ENCODE results near the gene CHAC1. TPM values are rescaled to one million over a fixed set of nuclear protein-coding genes. Genes with fewer than 3 reads are reported as not detected.

The CHAC1 gene
- total RNA-seq, 1 donor = 13.4 TPM

GRCh38 chr15:40963201-40963600, 9.9 kb downstream of the CHAC1 start:
- no peak overlapping the region for H3K4me3 ChIP-seq (ENCODE audit: low read depth, low read length)
- DNase-seq (ENCODE audit: low read depth) = no peak
- no peak for TF ChIP-seq CTCF (IDR thresholded peaks at IDR 0.05; ENCODE audit: insufficient read depth, low read depth, low read length)

- no peak for TF ChIP-seq CTCF (IDR thresholded peaks at IDR 0.05; ENCODE audit: insufficient read depth, low read depth, low read length)
- no peak overlapping the region for H3K4me3 ChIP-seq (ENCODE audit: low read depth, low read length)
- no peak for DNase-seq (ENCODE audit: low read depth)
Observed at GRCh38 chr15:40964006-40964405, 10.7 kb downstream of the CHAC1 start.

- no peak overlapping the region for H3K4me3 ChIP-seq (ENCODE audit: low read depth, low read length)
- no peak for TF ChIP-seq CTCF (IDR thresholded peaks at IDR 0.05; ENCODE audit: insufficient read depth, low read depth, low read length)
- no peak for DNase-seq (ENCODE audit: low read depth)
Observed at GRCh38 chr15:40964634-40965033, 11.4 kb downstream of the CHAC1 start.

GRCh38 chr15:40968290-40969085, 15.2 kb downstream of the CHAC1 start:
- H3K4me3 ChIP-seq (ENCODE audit: low read depth, low read length) = no peak overlapping the region
- no peak for DNase-seq (ENCODE audit: low read depth)
- no peak for TF ChIP-seq CTCF (IDR thresholded peaks at IDR 0.05; ENCODE audit: insufficient read depth, low read depth, low read length)

GRCh38 chr15:40969363-40969762, 16.1 kb downstream of the CHAC1 start:
- DNase-seq (ENCODE audit: low read depth) = no peak
- H3K4me3 ChIP-seq (ENCODE audit: low read depth, low read length) = no peak overlapping the region
- TF ChIP-seq CTCF (IDR thresholded peaks at IDR 0.05; ENCODE audit: insufficient read depth, low read depth, low read length) = no peak

GRCh38 chr15:40974879-40975278, 21.6 kb downstream of the CHAC1 start:
- no peak overlapping the region for H3K4me3 ChIP-seq (ENCODE audit: low read depth, low read length)
- peak; percentile 58 for DNase-seq (ENCODE audit: low read depth)
- TF ChIP-seq CTCF (IDR thresholded peaks at IDR 0.05; ENCODE audit: insufficient read depth, low read depth, low read length) = peak; percentile 41

- TF ChIP-seq CTCF (IDR thresholded peaks at IDR 0.05; ENCODE audit: insufficient read depth, low read depth, low read length) = no peak
- no peak overlapping the region for H3K4me3 ChIP-seq (ENCODE audit: low read depth, low read length)
Observed at GRCh38 chr15:40976819-40977218, 23.5 kb downstream of the CHAC1 start.

More at GRCh38 chr15:40976819-40977218, 23.5 kb downstream of the CHAC1 start:
- no peak for DNase-seq (ENCODE audit: low read depth)
